ENCODE data around the gene FMN2. TPM values are rescaled to one million over a fixed set of nuclear protein-coding genes. Genes with fewer than 3 reads are reported as not detected.
A peak's percentile ranks its signal among the peaks of the same experiment; 100 is the strongest.

FMN2 gene
- polyA plus RNA-seq, 2 of the 4 experiments (the other 2 are of a cell fraction) = 2.8 to 4.2 TPM

- TF ChIP-seq, protein P1, sequence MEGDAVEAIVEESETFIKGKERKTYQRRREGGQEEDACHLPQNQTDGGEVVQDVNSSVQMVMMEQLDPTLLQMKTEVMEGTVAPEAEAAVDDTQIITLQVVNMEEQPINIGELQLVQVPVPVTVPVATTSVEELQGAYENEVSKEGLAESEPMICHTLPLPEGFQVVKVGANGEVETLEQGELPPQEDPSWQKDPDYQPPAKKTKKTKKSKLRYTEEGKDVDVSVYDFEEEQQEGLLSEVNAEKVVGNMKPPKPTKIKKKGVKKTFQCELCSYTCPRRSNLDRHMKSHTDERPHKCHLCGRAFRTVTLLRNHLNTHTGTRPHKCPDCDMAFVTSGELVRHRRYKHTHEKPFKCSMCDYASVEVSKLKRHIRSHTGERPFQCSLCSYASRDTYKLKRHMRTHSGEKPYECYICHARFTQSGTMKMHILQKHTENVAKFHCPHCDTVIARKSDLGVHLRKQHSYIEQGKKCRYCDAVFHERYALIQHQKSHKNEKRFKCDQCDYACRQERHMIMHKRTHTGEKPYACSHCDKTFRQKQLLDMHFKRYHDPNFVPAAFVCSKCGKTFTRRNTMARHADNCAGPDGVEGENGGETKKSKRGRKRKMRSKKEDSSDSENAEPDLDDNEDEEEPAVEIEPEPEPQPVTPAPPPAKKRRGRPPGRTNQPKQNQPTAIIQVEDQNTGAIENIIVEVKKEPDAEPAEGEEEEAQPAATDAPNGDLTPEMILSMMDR (IDR thresholded peaks at IDR 0.05) = no peak
- TF ChIP-seq CBX8 (IDR thresholded peaks at IDR 0.05) (no peak), JUN (IDR thresholded peaks at IDR 0.05) (peak; percentile 76 to 81; a peak in 4 of 5 replicates), CBX2 (IDR thresholded peaks at IDR 0.05; ENCODE audit: borderline replicate concordance, low read depth) (no peak), EHMT2 (IDR thresholded peaks at IDR 0.05; ENCODE audit: low read depth) (no peak), PBX3 (IDR thresholded peaks at IDR 0.05) (no peak)
- TF ChIP-seq, protein P2, sequence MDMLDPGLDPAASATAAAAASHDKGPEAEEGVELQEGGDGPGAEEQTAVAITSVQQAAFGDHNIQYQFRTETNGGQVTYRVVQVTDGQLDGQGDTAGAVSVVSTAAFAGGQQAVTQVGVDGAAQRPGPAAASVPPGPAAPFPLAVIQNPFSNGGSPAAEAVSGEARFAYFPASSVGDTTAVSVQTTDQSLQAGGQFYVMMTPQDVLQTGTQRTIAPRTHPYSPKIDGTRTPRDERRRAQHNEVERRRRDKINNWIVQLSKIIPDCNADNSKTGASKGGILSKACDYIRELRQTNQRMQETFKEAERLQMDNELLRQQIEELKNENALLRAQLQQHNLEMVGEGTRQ (IDR thresholded peaks at IDR 0.05) = no peak
These were observed 221.2 kb downstream of the FMN2 start (continued) for GRCh38 chr1:240312872-240313271.

DNA sequence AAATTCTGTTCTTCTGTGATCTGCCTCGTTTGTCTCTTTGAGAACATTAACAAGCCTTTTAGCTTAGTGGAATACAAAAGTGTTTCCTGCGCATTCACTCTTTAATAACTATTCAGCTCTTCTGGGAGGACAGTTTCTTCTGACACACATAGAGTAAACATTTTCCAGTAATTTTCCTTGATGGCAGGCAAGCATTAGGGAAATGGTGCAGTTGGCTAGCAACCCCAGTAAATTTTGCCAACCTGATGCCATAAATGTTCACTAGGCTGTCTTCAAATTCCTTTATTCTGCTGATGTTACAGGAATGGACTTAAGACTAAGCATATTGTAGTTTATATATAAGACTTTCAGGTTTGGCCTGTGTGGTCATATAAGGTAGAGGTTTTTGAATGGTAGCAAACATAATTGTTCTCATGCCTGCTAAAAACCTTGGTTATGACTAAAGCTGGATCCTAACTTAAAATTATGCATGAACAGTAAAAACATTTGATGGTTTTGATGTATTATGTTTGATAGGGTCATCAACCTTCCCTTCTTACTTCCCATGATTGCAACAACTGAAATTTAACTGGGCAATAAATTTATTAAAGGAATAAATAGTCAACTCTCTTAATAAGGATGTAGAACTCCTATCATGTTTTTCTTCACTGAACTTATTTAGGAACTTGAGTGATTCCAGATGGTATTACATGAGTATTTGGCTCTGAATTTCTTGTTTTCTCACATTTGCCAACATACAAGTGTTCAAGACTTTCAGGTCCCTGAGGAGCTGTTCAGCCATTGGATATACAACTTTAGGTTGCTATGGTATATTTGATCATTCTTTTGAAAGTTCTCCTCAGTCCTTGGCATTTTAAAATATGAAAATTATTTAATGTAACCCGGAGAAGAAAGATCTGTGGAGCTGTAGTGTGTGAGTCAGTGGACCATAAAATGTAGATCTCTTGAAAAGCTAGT, 223.4 kb downstream of the FMN2 start:
- peaks cover 40% of the 10 kb centered on the region for H3K4me1 ChIP-seq
- H3K4me3 ChIP-seq = no peak overlapping the region
- ChIA-PET POLR2A (no interaction called here), CTCF (interaction anchor here (0.7 kb wide), 1 partner anchor 200 kb away, joined by 3 read pairs; no protein-coding TSS in a partner anchor)
- no peaks in the 10 kb centered on the region for H3K9me3 ChIP-seq
- DNase-seq (ENCODE audit: low read depth in 1 of 2, low spot score in 1 of 2) (no peak), ATAC-seq (no peak), FAIRE-seq (peak; percentile 65)
- no peak for TF ChIP-seq HEYL (CRISPR knock-in tag; IDR thresholded peaks at IDR 0.05)
- H3K4me2 ChIP-seq = no peak overlapping the region
- 85% methylated on average over 3 of the region's 3 CpGs for WGBS (ENCODE audit: missing lambda C conversion rate)
- peak overlapping the region; percentile 80 to 82; a peak in 5 of 6 replicates for H3K27ac ChIP-seq

- no peak for FAIRE-seq
- WGBS (ENCODE audit: missing lambda C conversion rate) = 89% methylated on average over 3 of the region's 3 CpGs
These were observed 228.3 kb downstream of the FMN2 start for GRCh38 chr1:240319998-240320397.

More at GRCh38 chr1:240319998-240320397, 228.3 kb downstream of the FMN2 start:
- CTCF ChIA-PET = no interaction called here
- Histone ChIP-seq H3K4me2 (no peak overlapping the region), H3K9me3 (no peaks in the 10 kb centered on the region), H3K27ac (no peak overlapping the region), H3K4me3 (no peak overlapping the region), H3K4me1 (0 out of 3 replicates have a peak, but pooled peaks cover 3% of the 10 kb centered on the region)
- no peak for ATAC-seq
- DNase-seq (ENCODE audit: low read depth in 1 of 2, low spot score in 1 of 2) = no peak
- POLR2A ChIA-PET = no interaction called here
- TF ChIP-seq POLR2A (IDR thresholded peaks at IDR 0.05; ENCODE audit: low read length) = no peak
- TF ChIP-seq ZNF302 (CRISPR knock-in tag; IDR thresholded peaks at IDR 0.05) = no peak
- no peak for TF ChIP-seq ZFP36 (IDR thresholded peaks at IDR 0.05; ENCODE audit: borderline replicate concordance, partially characterized antibody)
- no peak for TF ChIP-seq JUNB (IDR thresholded peaks at IDR 0.05)
- TF ChIP-seq, protein P2 (IDR thresholded peaks at IDR 0.05) = no peak
- TF ChIP-seq ELK1 (IDR thresholded peaks at IDR 0.05; ENCODE audit: low read depth, low read length) = no peak
- no peak for TF ChIP-seq FOSL2 (IDR thresholded peaks at IDR 0.05)
- TF ChIP-seq FOSL2 (CRISPR knock-in tag; IDR thresholded peaks at IDR 0.05) = no peak
- TF ChIP-seq, protein P1 (IDR thresholded peaks at IDR 0.05) = no peak
- TF ChIP-seq ZSCAN20 (CRISPR knock-in tag; IDR thresholded peaks at IDR 0.05) = no peak
- TF ChIP-seq NR3C1 (IDR thresholded peaks at IDR 0.05) = no peak
- TF ChIP-seq SREBF2 (IDR thresholded peaks at IDR 0.05) = no peak
- TF ChIP-seq E2F6 (IDR thresholded peaks at IDR 0.05; ENCODE audit: borderline replicate concordance, low read depth) = no peak
- TF ChIP-seq CBX2 (IDR thresholded peaks at IDR 0.05; ENCODE audit: borderline replicate concordance, low read depth) = no peak
